GM12864 (cell line): ENCODE results near the gene CHSY3.

Source experiments
- DNase-seq: peaks from one replicate; pipeline ENCODE4 v3.0.0-alpha.2; 2011; ENCODE audit warnings: low read depth
- H3K4me3 ChIP-seq: 2 replicates; pipeline ENCODE4 v1.5.1; 2011; ENCODE audit warnings: mild to moderate bottlenecking, low read depth, low read length, control low read depth
- CTCF ChIP-seq: IDR thresholded peaks from 2 replicates; pipeline ENCODE4 v1.5.1; 2011; ENCODE audit warnings: low read depth, mild to moderate bottlenecking, moderate library complexity, low read length, control low read depth, inconsistent platforms; ENCODE audit errors: missing control alignments

Gene CHSY3

GRCh38 chr5:129991780-129992179 lies 87.5 kb downstream of the CHSY3 start:
- no peak overlapping the region for H3K4me3 ChIP-seq
- no peak for TF ChIP-seq CTCF
- DNase-seq, result no peak

GRCh38 chr5:129996896-129997295 lies 92.6 kb downstream of the CHSY3 start:
- DNase-seq, result no peak
- no peak overlapping the region for H3K4me3 ChIP-seq
- no peak for TF ChIP-seq CTCF

- no peak for DNase-seq
- TF ChIP-seq CTCF, result no peak
- H3K4me3 ChIP-seq, result no peak overlapping the region
Observed at GRCh38 chr5:130000460-130000859, 96.2 kb downstream of the CHSY3 start.

GRCh38 chr5:130002183-130002582 lies 97.9 kb downstream of the CHSY3 start:
- H3K4me3 ChIP-seq, result no peak overlapping the region
- TF ChIP-seq CTCF, result no peak
- DNase-seq, result no peak

GRCh38 chr5:130002876-130003275 lies 98.6 kb downstream of the CHSY3 start:
- H3K4me3 ChIP-seq, result no peak overlapping the region
- DNase-seq, result no peak
- no peak for TF ChIP-seq CTCF

GRCh38 chr5:130011986-130012385 lies 107.7 kb downstream of the CHSY3 start:
- no peak for TF ChIP-seq CTCF

GRCh38 chr5:130017173-130017572 lies 112.9 kb downstream of the CHSY3 start:
- DNase-seq, result no peak
- TF ChIP-seq CTCF, result no peak
- H3K4me3 ChIP-seq, result no peak overlapping the region

More at GRCh38 chr5:130011986-130012385, 107.7 kb downstream of the CHSY3 start:
- H3K4me3 ChIP-seq, result no peak overlapping the region
- DNase-seq, result no peak
